PC-9 (cell line): ENCODE results near the gene MST1. TPM values are rescaled to one million over a fixed set of nuclear protein-coding genes. Genes with fewer than 3 reads are reported as not detected.

Experiments used
- BruUV-seq: library from RNA; stranded (reverse); fragments of 400-500 nt; replicated peaks from 2 replicates; lab custom pipeline; 2021; lab: Mats Ljungman, UMichigan
- CTCF ChIA-PET: fragments of 300-600 bp; sonication (Branson Sonifier 250); formaldehyde crosslinking; loops from one replicate; lab custom pipeline; 2022; ENCODE audit warnings: antibody characterized with exemption; lab: Charles Lee
- POLR2A ChIA-PET: fragments of 300-600 bp; sonication (Branson Sonifier 250); formaldehyde crosslinking; loops from one replicate; lab custom pipeline; 2022; ENCODE audit warnings: antibody characterized with exemption; ENCODE audit not compliant: unreplicated experiment; lab: Charles Lee
- DNase-seq, 2 experiments: peaks; one replicate each; pipeline versions ENCODE4 v3.0.0 to v3.0.0-alpha.2; 2015 to 2022; ENCODE audit warnings: mixed read lengths in 1 of 2
- H2AFZ ChIP-seq: fragments of 200-600 bp; sonication (generic); 2 replicates; pipeline ENCODE4 v1.8.1; 2017; ENCODE audit warnings: antibody characterized with exemption
- H3F3A ChIP-seq: fragments of 200-600 bp; sonication (generic); 2 replicates; pipeline ENCODE4 v1.8.1; 2017; ENCODE audit warnings: antibody characterized with exemption, mild to moderate bottlenecking, low read depth; ENCODE audit not compliant: insufficient read depth
- H3K27ac ChIP-seq: fragments of 200-600 bp; sonication (generic); 2 replicates; pipeline ENCODE4 v1.6.1; 2016; ENCODE audit warnings: mixed run types
- H3K27me3 ChIP-seq: fragments of 200-600 bp; sonication (generic); 2 replicates; pipeline ENCODE4 v1.6.1; 2016; ENCODE audit warnings: low read depth, mixed run types; ENCODE audit not compliant: insufficient read depth
- H3K36me3 ChIP-seq: fragments of 200-600 bp; sonication (generic); 2 replicates; pipeline ENCODE4 v1.6.1; 2016; ENCODE audit warnings: low read depth, mixed run types
- H3K4me1 ChIP-seq: fragments of 200-600 bp; sonication (generic); replicated peaks from 2 replicates; pipeline ENCODE4 v1.6.1; 2016; ENCODE audit warnings: mixed run types; ENCODE audit not compliant: insufficient read depth
- H3K4me2 ChIP-seq: fragments of 200-600 bp; sonication (generic); 2 replicates; pipeline ENCODE4 v1.6.1; 2017; ENCODE audit warnings: mixed run types
- H3K4me3 ChIP-seq: fragments of 200-600 bp; sonication (generic); 2 replicates; pipeline ENCODE4 v1.6.1; 2016; ENCODE audit warnings: mixed run types
- H3K79me2 ChIP-seq: fragments of 200-600 bp; sonication (generic); 2 replicates; pipeline ENCODE4 v1.6.1; 2017; ENCODE audit warnings: low read depth, mixed run types
- H3K9me2 ChIP-seq: fragments of 200-600 bp; sonication (generic); 2 replicates; pipeline ENCODE4 v1.8.1; 2017; ENCODE audit warnings: mild to moderate bottlenecking; ENCODE audit not compliant: insufficient read depth
- H3K9me3 ChIP-seq: fragments of 200-600 bp; sonication (generic); 2 replicates; pipeline ENCODE4 v1.8.1; 2016; ENCODE audit warnings: low read depth; ENCODE audit not compliant: insufficient read depth
- H4K20me1 ChIP-seq: fragments of 200-600 bp; sonication (generic); 2 replicates; pipeline ENCODE4 v1.8.1; 2017; ENCODE audit not compliant: insufficient read depth
- EZH2 ChIP-seq: fragments of 200-600 bp; sonication (generic); IDR thresholded peaks from 2 replicates; pipeline ENCODE4 v1.8.0; 2017; ENCODE audit warnings: antibody characterized with exemption, low read depth
- intact Hi-C: fragments of 100-400 bp; cut with micrococcal nuclease; formaldehyde crosslinking; loops from one replicate; pipeline ENCODE4 v1.10.0; 2022; ENCODE audit not compliant: unreplicated experiment
- total RNA-seq: library from RNA; stranded (reverse); gene quantifications from 2 replicates; pipeline ENCODE4 v1.2.3, GENCODE V29; 2021
- TF ChIP-seq, protein P1 (sequence below): fragments of 200-600 bp; sonication (generic); conservative IDR thresholded peaks from 2 replicates; pipeline ENCODE4 v1.6.1; 2017; ENCODE audit warnings: mixed run types, antibody characterized with exemption, mild to moderate bottlenecking, moderate library complexity

The MST1 gene
- total RNA-seq, 1 experiment from 2014 or later, result 10.4 TPM

DNA sequence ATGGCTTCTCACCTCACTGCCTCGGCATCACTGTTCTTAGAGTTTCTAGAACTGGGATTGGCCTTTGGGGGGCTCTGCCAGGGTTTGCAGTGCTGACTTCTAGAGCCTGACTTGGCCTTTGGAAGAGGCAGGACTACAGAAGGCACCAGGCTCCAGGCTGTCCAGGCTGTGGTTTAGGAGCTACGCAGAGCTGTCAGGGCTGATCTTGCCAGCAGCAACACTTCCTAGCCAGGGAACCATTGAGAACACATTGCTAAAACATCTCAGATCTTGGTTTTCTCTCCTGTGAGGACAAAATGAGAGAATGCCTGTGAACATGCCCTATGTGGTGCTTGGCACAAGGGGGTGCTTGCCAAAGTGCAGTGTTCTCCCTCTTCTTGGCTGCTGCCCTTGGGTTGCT, 49.7 kb downstream of the MST1 start:
- no peak overlapping the region for H2AFZ ChIP-seq
- BruUV-seq, result no TSS peak
- ChIA-PET POLR2A (no interaction called here), CTCF (interaction anchor here (0.6 kb wide), 1 partner anchor 545 kb away, joined by 3 read pairs; no protein-coding TSS in a partner anchor)
- peaks cover 4% of the 10 kb centered on the region; the same call in 1 of the 2 replicates for H3F3A ChIP-seq
- DNase-seq, result no peak
- H3K27me3 ChIP-seq, result no peaks in the 10 kb centered on the region
- H4K20me1 ChIP-seq, result no peaks in the 10 kb centered on the region
- H3K4me2 ChIP-seq, result no peak overlapping the region
- H3K9me2 ChIP-seq, result no peaks in the 10 kb centered on the region
- no peak for TF ChIP-seq EZH2
- TF ChIP-seq, protein P1, sequence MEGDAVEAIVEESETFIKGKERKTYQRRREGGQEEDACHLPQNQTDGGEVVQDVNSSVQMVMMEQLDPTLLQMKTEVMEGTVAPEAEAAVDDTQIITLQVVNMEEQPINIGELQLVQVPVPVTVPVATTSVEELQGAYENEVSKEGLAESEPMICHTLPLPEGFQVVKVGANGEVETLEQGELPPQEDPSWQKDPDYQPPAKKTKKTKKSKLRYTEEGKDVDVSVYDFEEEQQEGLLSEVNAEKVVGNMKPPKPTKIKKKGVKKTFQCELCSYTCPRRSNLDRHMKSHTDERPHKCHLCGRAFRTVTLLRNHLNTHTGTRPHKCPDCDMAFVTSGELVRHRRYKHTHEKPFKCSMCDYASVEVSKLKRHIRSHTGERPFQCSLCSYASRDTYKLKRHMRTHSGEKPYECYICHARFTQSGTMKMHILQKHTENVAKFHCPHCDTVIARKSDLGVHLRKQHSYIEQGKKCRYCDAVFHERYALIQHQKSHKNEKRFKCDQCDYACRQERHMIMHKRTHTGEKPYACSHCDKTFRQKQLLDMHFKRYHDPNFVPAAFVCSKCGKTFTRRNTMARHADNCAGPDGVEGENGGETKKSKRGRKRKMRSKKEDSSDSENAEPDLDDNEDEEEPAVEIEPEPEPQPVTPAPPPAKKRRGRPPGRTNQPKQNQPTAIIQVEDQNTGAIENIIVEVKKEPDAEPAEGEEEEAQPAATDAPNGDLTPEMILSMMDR, result no peak
- H3K9me3 ChIP-seq, result no peaks in the 10 kb centered on the region
- intact Hi-C loops, result loop anchor here (2.0 kb wide), 1 partner anchor 37 kb away; no protein-coding TSS in a partner anchor
- H3K79me2 ChIP-seq, result no peaks in the 10 kb centered on the region
- H3K36me3 ChIP-seq, result no peaks in the 10 kb centered on the region
- no peak overlapping the region for H3K4me3 ChIP-seq
- H3K4me1 ChIP-seq, result peaks cover 27% of the 10 kb centered on the region
- H3K27ac ChIP-seq, result no peak overlapping the region

GRCh38 chr3:49638445-49638844, 50.8 kb downstream of the MST1 start:
- no peak for TF ChIP-seq EZH2
- TF ChIP-seq, protein P1, result no peak
- no peaks in the 10 kb centered on the region for H4K20me1 ChIP-seq
- intact Hi-C loops, result loop anchor here (2.0 kb wide), 1 partner anchor 36 kb away; no protein-coding TSS in a partner anchor
- H3K27me3 ChIP-seq, result no peaks in the 10 kb centered on the region
- no peaks in the 10 kb centered on the region for H3K79me2 ChIP-seq
- H2AFZ ChIP-seq, result no peak overlapping the region
- H3K36me3 ChIP-seq, result no peaks in the 10 kb centered on the region
- H3K4me3 ChIP-seq, result no peak overlapping the region
- peak; percentile 78 to 81 for DNase-seq
- H3K9me3 ChIP-seq, result no peaks in the 10 kb centered on the region
- H3K4me1 ChIP-seq, result peaks cover 27% of the 10 kb centered on the region
- ChIA-PET POLR2A (interaction anchor here (0.5 to 0.6 kb wide), 4 partner anchors 11 to 545 kb away, joined by 4 to 6 read pairs (median 4); partner anchors contain the start of genes DAG1 and QRICH1), CTCF (interaction anchor here (0.6 kb wide), 1 partner anchor 189 kb away, joined by 4 read pairs; no protein-coding TSS in a partner anchor)
- H3F3A ChIP-seq, result peaks cover 4% of the 10 kb centered on the region; the same call in 1 of the 2 replicates
- H3K4me2 ChIP-seq, result peak overlapping the region; percentile 50
- H3K9me2 ChIP-seq, result no peaks in the 10 kb centered on the region
- no TSS peak for BruUV-seq
- no peak overlapping the region for H3K27ac ChIP-seq

DNA sequence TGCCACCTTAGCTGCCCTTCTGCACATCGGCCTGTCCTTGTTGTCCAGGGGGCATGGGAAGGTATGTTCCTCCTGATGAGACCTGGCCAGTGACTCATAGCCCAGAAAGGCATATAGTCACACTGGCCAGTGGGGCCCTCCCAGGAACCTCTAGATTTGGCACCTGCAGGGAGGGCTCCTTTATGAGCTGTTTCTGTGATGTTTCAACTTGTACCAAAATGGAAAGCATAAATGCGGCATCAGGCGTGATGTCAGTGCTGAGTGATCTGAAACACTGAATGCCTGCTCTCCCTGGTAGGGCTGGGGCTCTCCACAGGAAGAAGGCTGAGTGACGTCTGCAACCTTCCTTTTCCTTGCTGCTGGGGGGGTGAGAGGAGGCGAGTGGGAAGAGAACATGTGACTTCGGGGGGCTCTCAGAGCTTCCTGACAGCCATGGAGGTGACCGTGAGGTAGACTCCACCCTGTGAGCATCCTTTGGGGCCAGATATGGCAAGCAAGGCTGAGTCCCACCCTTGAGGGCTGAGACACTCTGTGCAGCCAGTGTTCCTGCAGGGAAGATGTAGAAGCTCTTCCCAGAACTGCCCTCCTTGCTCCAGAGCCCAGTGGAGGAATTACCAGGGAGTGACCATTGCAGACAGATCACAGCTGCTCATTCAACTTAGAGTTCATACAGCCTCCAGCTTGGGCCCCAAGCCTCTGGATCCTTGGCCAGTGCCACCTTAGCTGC, 52.2 kb downstream of the MST1 start:
- DNase-seq, result peak; percentile 54 to 70
- H3K4me2 ChIP-seq, result peak overlapping the region; percentile 34
- no TSS peak for BruUV-seq
- H3K36me3 ChIP-seq, result no peaks in the 10 kb centered on the region
- no peak overlapping the region for H2AFZ ChIP-seq
- no peak overlapping the region for H3K4me3 ChIP-seq
- ChIA-PET POLR2A (interaction anchor here (0.5 to 0.7 kb wide), 4 partner anchors 42 to 1539 kb away, joined by 3 to 11 read pairs (median 4); partner anchors contain the start of gene DAG1), CTCF (interaction anchor here (0.7 kb wide), 1 partner anchor 97 kb away, joined by 3 read pairs; no protein-coding TSS in a partner anchor)
- H3K27me3 ChIP-seq, result no peaks in the 10 kb centered on the region
- H3F3A ChIP-seq, result peaks cover 4% of the 10 kb centered on the region; the same call in 1 of the 2 replicates
- no peaks in the 10 kb centered on the region for H3K79me2 ChIP-seq
- TF ChIP-seq, protein P1, result no peak
- no peak for TF ChIP-seq EZH2
- H4K20me1 ChIP-seq, result no peaks in the 10 kb centered on the region
- H3K27ac ChIP-seq, result no peak overlapping the region
- no peaks in the 10 kb centered on the region for H3K9me3 ChIP-seq
- H3K9me2 ChIP-seq, result no peaks in the 10 kb centered on the region
- intact Hi-C loops, result no loop called here
- peaks cover 27% of the 10 kb centered on the region for H3K4me1 ChIP-seq
